Pulmonary artery endothelial cell (primary cell): Measurements from ENCODE around the gene UBE2S. TPM values are rescaled to one million over a fixed set of nuclear protein-coding genes. Genes with fewer than 3 reads are reported as not detected.

Source experiments
- DNase-seq: peaks from one replicate; pipeline ENCODE4 v3.0.0-alpha.2; 2011; ENCODE audit warnings: low read depth, low spot score
- total RNA-seq: library from RNA; depleted of rRNA; stranded (reverse); fragments of >200 nt; gene quantifications from 2 replicates; pipeline ENCODE4 v1.2.3, GENCODE V29; 2014

Gene UBE2S
- total RNA-seq, 1 donor from 2014 or later = 150 TPM

- no peak for DNase-seq
Observed at GRCh38 chr19:55365245-55365644, 42.3 kb downstream of the UBE2S start.

DNA sequence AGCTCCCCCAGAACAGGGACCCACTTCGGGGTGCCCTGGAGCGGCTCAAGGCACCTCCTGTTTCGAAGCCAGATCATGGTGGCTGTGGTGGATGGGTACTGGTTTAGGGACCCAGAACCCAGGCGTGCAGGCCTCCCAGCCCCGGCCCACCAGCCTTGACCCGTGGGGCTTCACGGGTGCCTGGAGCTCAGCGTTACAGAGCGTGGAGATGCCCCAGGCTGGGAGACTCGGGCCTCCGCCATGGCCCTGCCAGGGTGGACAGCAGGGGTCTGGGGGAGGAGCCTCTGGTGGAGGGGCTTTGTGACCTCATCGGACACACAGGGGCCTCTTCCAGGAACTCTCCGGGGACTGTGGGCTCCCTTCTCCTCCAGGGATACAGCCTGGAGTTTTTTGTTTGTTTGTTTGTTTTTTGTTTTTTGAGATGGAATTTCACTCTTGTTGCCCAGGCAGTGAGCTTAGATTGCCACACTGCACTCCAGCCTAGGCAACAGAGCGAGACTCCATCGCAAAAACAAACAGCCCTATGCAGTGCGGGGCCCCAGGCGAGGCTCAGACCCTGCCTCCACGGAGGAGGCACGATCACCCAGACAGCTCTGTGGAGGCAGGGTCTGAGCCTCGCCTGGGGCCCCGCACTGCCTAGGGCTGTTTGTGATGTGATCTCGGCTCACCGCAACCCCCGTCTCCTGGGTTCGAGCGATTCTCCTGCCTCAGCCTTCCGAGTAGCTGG lies 44.4 kb downstream of the UBE2S start, which contains the start of gene GARIN5B:
GARIN5B (minus strand) TSS at position 271 of the 727 bp plus-strand sequence; CDS start at position 77, 194 bp downstream.
- no peak for DNase-seq

DNA sequence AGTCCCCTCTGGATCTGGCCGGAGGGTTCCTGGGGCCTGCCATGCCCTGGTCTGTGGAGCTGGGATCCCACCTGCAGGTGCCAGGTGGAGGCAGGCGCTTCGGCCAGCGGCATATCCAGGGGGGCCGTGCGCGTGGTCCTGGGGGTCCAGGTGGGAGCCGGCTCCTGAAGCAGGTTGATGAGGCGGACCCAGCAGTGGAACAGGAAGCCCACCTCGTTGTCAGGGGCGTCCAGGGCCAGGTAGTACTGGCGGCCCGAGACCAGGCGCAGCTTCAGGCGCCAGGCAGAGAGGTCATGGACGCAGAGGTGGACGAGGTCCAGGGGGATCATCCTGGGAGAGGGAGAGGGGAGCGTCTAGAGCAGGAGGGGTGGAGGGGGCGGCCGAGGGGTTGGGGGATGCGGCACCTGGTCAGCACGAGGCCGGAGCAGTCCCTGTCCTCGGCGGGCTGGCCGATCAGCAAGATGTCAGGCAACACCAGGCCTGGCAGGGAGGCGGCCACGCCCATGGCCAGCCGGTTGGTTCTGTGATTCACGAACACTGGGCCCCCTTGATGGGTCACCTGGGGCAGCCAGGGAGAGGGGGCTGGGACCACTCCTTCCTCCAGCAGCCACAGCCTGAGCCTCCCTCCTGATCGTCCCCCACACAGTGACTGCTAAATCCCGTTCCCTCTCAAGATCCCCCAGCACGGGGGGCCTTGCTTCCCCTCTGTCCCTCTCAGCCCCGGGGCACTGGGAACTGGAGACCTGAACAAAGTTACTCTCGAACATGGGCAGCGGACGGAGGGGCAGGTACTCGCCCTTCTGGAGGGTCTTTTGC lies 45.2 kb downstream of the UBE2S start:
- no peak for DNase-seq

DNA sequence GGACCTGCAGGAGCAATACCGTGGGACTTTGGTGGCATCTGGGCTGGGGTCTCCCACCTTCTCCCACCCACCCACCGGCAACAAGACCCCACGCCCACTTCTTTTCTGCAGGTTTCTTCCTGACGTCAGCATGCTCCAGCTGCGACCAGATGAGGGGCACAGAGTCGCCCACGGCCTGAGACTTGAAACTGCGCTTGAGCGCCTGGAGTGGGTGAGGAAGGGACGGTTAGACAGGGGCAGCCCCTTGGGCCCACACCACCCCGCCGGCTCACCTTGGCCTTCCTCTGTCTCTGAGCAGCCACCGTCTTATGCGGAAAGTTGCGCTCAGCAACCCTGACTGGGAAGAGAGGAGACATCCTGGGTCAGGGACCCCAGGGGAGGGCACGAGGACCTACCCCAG lies 46.7 kb downstream of the UBE2S start:
- no peak for DNase-seq

- DNase-seq = no peak
Observed at GRCh38 chr19:55358943-55359908, 48.4 kb downstream of the UBE2S start.

DNA sequence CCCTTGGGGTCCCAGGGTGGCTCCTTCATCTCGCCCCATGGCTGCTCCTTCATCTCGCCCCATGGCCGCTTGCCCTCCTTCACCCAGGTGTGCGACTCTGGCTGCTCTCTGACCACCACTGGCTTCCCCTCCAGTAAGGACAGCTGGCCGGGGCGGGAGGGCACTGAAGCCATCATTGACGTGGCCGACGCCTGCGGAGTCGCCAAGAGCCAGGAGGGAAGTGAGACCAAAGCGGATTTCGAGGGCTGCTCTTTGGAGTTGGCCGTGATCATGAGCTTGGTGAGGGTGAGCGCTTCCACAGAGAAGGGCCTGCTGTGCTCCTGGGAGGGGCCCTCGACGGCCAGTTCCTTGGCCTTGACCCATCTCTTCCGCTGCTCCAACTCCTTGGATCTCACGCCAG lies 49.1 kb downstream of the UBE2S start:
- DNase-seq = no peak

GRCh38 chr19:55355213-55355821 lies 52.3 kb downstream of the UBE2S start:
- DNase-seq = no peak

- DNase-seq = no peak
Observed at GRCh38 chr19:55354698-55355212, 52.8 kb downstream of the UBE2S start, which contains the start of gene COX6B2. Gene COX6B2 (minus strand): TSS chr19:55354719. CDS start chr19:55354521, 198 bp downstream.

- DNase-seq = no peak
Observed at GRCh38 chr19:55353803-55354697, 53.5 kb downstream of the UBE2S start.

- DNase-seq = no peak
Observed at GRCh38 chr19:55353356-55353802, 54.2 kb downstream of the UBE2S start.

- no peak for DNase-seq
Observed at GRCh38 chr19:55352549-55353145, 54.9 kb downstream of the UBE2S start.

DNA sequence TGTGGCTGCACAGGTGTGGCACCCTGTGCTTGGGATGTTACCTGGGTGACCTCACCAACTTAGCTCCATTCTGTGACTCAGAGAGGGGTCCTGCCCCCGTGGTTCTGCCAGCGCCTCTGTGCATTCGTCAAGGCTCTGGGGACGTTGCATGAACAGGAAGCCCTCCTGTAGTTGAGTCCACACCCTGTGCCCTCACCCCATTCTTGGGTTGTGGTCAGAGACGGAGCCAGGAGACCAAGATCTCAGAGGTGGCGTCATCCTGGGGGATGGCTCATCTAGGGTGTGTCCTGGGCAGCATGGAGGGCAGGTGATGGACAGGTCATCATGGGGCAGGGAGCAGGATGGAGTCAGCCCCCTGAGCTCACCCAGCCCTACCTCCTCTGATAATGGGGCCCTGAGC lies 55.5 kb downstream of the UBE2S start:
- DNase-seq = no peak

DNA sequence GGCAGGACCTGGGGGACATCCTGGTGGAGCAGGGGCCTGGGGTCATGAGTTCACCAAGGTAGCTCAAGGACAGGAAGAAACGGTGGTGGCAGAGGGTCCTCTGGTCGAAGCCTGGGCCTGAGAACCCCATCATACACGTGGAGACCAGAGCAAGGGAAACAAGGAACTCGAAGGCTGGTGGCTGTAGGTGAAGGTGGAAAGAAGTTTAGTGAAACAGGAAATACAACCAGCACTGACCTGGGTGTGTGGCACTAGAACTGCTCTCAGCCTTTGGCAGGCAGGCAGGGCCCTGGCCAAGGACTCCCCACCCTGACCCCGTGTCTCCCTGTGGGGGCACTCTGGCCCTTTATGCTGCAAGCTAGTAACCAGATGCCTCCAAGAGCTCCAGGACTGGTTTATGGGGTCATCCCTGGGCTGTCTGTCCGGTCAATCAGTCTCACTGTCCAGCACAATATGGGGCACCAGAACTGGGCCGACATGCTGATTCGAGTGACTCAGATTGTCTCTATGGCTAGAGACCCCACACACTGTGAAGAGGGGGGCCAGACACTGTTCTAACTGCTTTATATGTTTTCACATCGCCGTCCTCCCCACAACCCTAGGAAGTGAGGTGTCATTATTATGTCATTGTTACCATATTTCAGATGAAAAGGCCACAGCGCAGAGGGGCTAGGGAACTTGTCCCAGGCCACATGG lies 56.8 kb downstream of the UBE2S start:
- DNase-seq = no peak

Other genes with a start within 250 kb of the UBE2S start
- gene DNAAF3, start 241.2 kb downstream of the UBE2S start, total RNA-seq = 0.32 and 0.73 TPM in 2 replicates
- gene SYT5, start 227.5 kb downstream of the UBE2S start, total RNA-seq = not detected in 2 replicates
- 0.46 and 1.2 TPM in 2 replicates for gene PTPRH, start 198.3 kb downstream of the UBE2S start, total RNA-seq
- 0.73 and 1.1 TPM in 2 replicates for gene TMEM86B, start 179.0 kb downstream of the UBE2S start, total RNA-seq
- 32.5 and 33.0 TPM in 2 replicates for gene PPP6R1, start 148.8 kb downstream of the UBE2S start, total RNA-seq
- 30.1 and 37.8 TPM in 2 replicates for gene HSPBP1, start 127.7 kb downstream of the UBE2S start, total RNA-seq
- 0.07 and 0.40 TPM in 2 replicates for gene BRSK1, start 123.8 kb downstream of the UBE2S start, total RNA-seq
- gene TMEM150B, start 82.4 kb downstream of the UBE2S start, total RNA-seq = not detected in 2 replicates
- 4.3 and 4.8 TPM in 2 replicates for gene KMT5C, start 67.9 kb downstream of the UBE2S start, total RNA-seq
- not detected in 2 replicates for gene COX6B2, start 53.1 kb downstream of the UBE2S start, total RNA-seq
- gene GARIN5B, start 44.5 kb downstream of the UBE2S start, total RNA-seq = not detected in 2 replicates
- 0.33 TPM in 1 of 2 replicates, not detected in the other for gene IL11, start 37.3 kb downstream of the UBE2S start, total RNA-seq
- not detected in 2 replicates for gene TMEM190, start 31.0 kb downstream of the UBE2S start, total RNA-seq
- 0.21 and 0.46 TPM in 2 replicates for gene TMEM238, start 23.5 kb downstream of the UBE2S start, total RNA-seq
- gene RPL28, start 21.9 kb downstream of the UBE2S start, total RNA-seq = 208 and 256 TPM in 2 replicates
- gene SHISA7, start 35.5 kb upstream of the UBE2S start, total RNA-seq = not detected in 2 replicates
- 36.0 and 63.3 TPM in 2 replicates for gene ISOC2, start 53.9 kb upstream of the UBE2S start, total RNA-seq
- gene C19orf85, start 57.0 kb upstream of the UBE2S start, total RNA-seq = not detected in 2 replicates
- 0.99 and 1.1 TPM in 2 replicates for gene ZNF628, start 68.8 kb upstream of the UBE2S start, total RNA-seq
- gene NAT14, start 77.4 kb upstream of the UBE2S start, total RNA-seq = 9.8 and 21.2 TPM in 2 replicates
- gene SSC5D, start 80.6 kb upstream of the UBE2S start, total RNA-seq = 0.11 and 0.13 TPM in 2 replicates
- not detected in 2 replicates for gene SBK2, start 129.3 kb upstream of the UBE2S start, total RNA-seq
- gene SBK3, start 137.8 kb upstream of the UBE2S start, total RNA-seq = 0.13 and 0.28 TPM in 2 replicates
- gene ZNF579, start 173.1 kb upstream of the UBE2S start, total RNA-seq = 2.6 and 4.1 TPM in 2 replicates
- gene FIZ1, start 191.7 kb upstream of the UBE2S start, total RNA-seq = 2.4 and 2.5 TPM in 2 replicates
- gene ZNF524, start 192.5 kb upstream of the UBE2S start, total RNA-seq = 12.2 and 12.5 TPM in 2 replicates
- 0.67 and 0.86 TPM in 2 replicates for gene ZNF865, start 197.9 kb upstream of the UBE2S start, total RNA-seq
- 2.5 and 3.7 TPM in 2 replicates for gene ZNF784, start 216.8 kb upstream of the UBE2S start, total RNA-seq
- 2.5 and 2.6 TPM in 2 replicates for gene ZNF580, start 233.2 kb upstream of the UBE2S start, total RNA-seq
- 18.0 and 33.9 TPM in 2 replicates for gene ZNF581, start 235.9 kb upstream of the UBE2S start, total RNA-seq
- 6.1 and 8.6 TPM in 2 replicates for gene CCDC106, start 240.4 kb upstream of the UBE2S start, total RNA-seq
- 165 and 185 TPM in 2 replicates for gene U2AF2, start 247.2 kb upstream of the UBE2S start, total RNA-seq